SK-N-SH (cell line): ENCODE results near the gene UNC119. TPM values are rescaled to one million over a fixed set of nuclear protein-coding genes. Genes with fewer than 3 reads are reported as not detected.

ENCODE experiments used
- CTCF ChIA-PET: fragments of 300-600, 350-600 bp; formaldehyde crosslinking; extraction: SDS; loops from one replicate; lab custom pipeline; 2021; lab: Yijun Ruan, JAX
- POLR2A ChIA-PET: fragments of 350-600 bp; sonication (Branson Sonifier 250); formaldehyde crosslinking; extraction: SDS; loops from one replicate; lab custom pipeline; 2020; ENCODE audit warnings: antibody characterized with exemption, inconsistent platforms; lab: Yijun Ruan, JAX
- DNase-seq: peaks from one replicate; pipeline ENCODE4 v3.0.0; 2012
- H2AFZ ChIP-seq: fragments of 200-600 bp; sonication (generic); 2 replicates; pipeline ENCODE4 v1.8.1; 2016; ENCODE audit warnings: antibody characterized with exemption, mild to moderate bottlenecking, low read depth
- H3F3A ChIP-seq: fragments of 200-600 bp; sonication (generic); replicated peaks from 2 replicates; pipeline ENCODE3; 2016; ENCODE audit warnings: antibody characterized with exemption, mild to moderate bottlenecking; ENCODE audit not compliant: insufficient read depth
- H3K27ac ChIP-seq, 2 experiments: fragments of 200-500 bp in 1 of 2; fragments of 200-600 bp in 1 of 2; sonication (Bioruptor generic) in 1 of 2; sonication (generic), shearing (Covaris generic) in 1 of 2; 2 replicates each; pipeline versions ENCODE4 v1.5.1 to v1.6.1; 2014 to 2016; ENCODE audit warnings: low read depth in 2 of 2, inconsistent platforms in 1 of 2, low read length in 1 of 2, mild to moderate bottlenecking in 1 of 2, mixed read lengths in 1 of 2
- H3K27me3 ChIP-seq: fragments of 200-600 bp; sonication (generic), shearing (Covaris generic); 2 replicates; pipeline ENCODE4 v1.6.1; 2016; ENCODE audit warnings: mixed run types; ENCODE audit not compliant: insufficient read depth
- H3K36me3 ChIP-seq, 2 experiments: fragments of 200-500 bp in 1 of 2; fragments of 200-600 bp in 1 of 2; sonication (Bioruptor generic) in 1 of 2; sonication (generic) in 1 of 2; replicated peaks in 1 of 2; 2 replicates each; pipeline versions ENCODE3 to v1.5.1; 2014 to 2016; ENCODE audit warnings: low read length in 1 of 2, mild to moderate bottlenecking in 1 of 2; ENCODE audit not compliant: insufficient read depth in 2 of 2, control insufficient read depth in 1 of 2
- H3K4me1 ChIP-seq, 2 experiments: fragments of 200-500 bp in 1 of 2; fragments of 200-600 bp in 1 of 2; sonication (Bioruptor generic) in 1 of 2; sonication (generic), shearing (Covaris generic) in 1 of 2; 2 replicates each; pipeline versions ENCODE4 v1.5.1 to v1.6.1; 2014 to 2016; ENCODE audit warnings: low read depth in 1 of 2, low read length in 1 of 2, mixed run types in 1 of 2; ENCODE audit not compliant: insufficient read depth in 2 of 2, control insufficient read depth in 1 of 2
- H3K4me2 ChIP-seq: fragments of 200-600 bp; sonication (generic), shearing (Covaris generic); 2 replicates; pipeline ENCODE4 v1.6.1; 2017; ENCODE audit warnings: mixed run types
- H3K4me3 ChIP-seq, 2 experiments: fragments of 200-500 bp in 1 of 2; fragments of 200-600 bp in 1 of 2; sonication (Bioruptor generic) in 1 of 2; sonication (generic), shearing (Covaris generic) in 1 of 2; 2 replicates each; pipeline versions ENCODE4 v1.5.1 to v1.8.1; 2014 to 2016; ENCODE audit warnings: low read depth in 2 of 2, inconsistent platforms in 1 of 2, low read length in 1 of 2, mild to moderate bottlenecking in 1 of 2, mixed read lengths in 1 of 2, moderate library complexity in 1 of 2
- H3K79me2 ChIP-seq: fragments of 200-600 bp; sonication (generic); 2 replicates; pipeline ENCODE4 v1.8.1; 2017; ENCODE audit warnings: mild to moderate bottlenecking; ENCODE audit not compliant: insufficient read depth
- H3K9ac ChIP-seq: fragments of 200-600 bp; sonication (generic); 2 replicates; pipeline ENCODE4 v1.6.1; 2017; ENCODE audit warnings: mixed run types
- H3K9me2 ChIP-seq: fragments of 200-600 bp; sonication (generic); 2 replicates; pipeline ENCODE4 v1.6.1; 2017; ENCODE audit warnings: mixed run types
- H3K9me3 ChIP-seq: fragments of 200-600 bp; sonication (generic); 2 replicates; pipeline ENCODE4 v1.6.1; 2017; ENCODE audit warnings: mixed run types, mild to moderate bottlenecking, moderate library complexity
- H4K20me1 ChIP-seq: fragments of 200-600 bp; sonication (generic); 2 replicates; pipeline ENCODE4 v1.6.1; 2017; ENCODE audit warnings: mild to moderate bottlenecking, mixed run types; ENCODE audit not compliant: insufficient read depth
- EZH2phosphoT487 ChIP-seq: fragments of 200-600 bp; sonication (generic); IDR thresholded peaks from 2 replicates; pipeline ENCODE4 v1.6.1; 2017; ENCODE audit warnings: low read depth, mixed run types, mild to moderate bottlenecking, antibody characterized with exemption, moderate library complexity, borderline replicate concordance
- FOSL2 ChIP-seq: IDR thresholded peaks from 2 replicates; pipeline ENCODE4 v1.4.0; 2012; ENCODE audit warnings: low read depth, mild to moderate bottlenecking, moderate library complexity, borderline replicate concordance
- MEF2A ChIP-seq: IDR thresholded peaks from 2 replicates; pipeline ENCODE4 v1.4.0; 2012; ENCODE audit warnings: low read depth, borderline replicate concordance
- MXI1 ChIP-seq: IDR thresholded peaks from 2 replicates; pipeline ENCODE4 v1.6.1; 2012; ENCODE audit warnings: mild to moderate bottlenecking, low read depth, low read length, improper control_type of control experiment
- RAD21 ChIP-seq: IDR thresholded peaks from 2 replicates; pipeline ENCODE4 v1.6.1; 2012; ENCODE audit warnings: mild to moderate bottlenecking, low read length
- RXRA ChIP-seq: IDR thresholded peaks from 2 replicates; pipeline ENCODE4 v1.4.0; 2012; ENCODE audit warnings: low read depth, mild to moderate bottlenecking, borderline replicate concordance
- SIN3A ChIP-seq: IDR thresholded peaks from 2 replicates; pipeline ENCODE4 v1.6.1; 2012; ENCODE audit warnings: low read depth, mild to moderate bottlenecking, low read length, moderate library complexity, borderline replicate concordance
- SMC3 ChIP-seq: IDR thresholded peaks from 2 replicates; pipeline ENCODE4 v1.6.1; 2012; ENCODE audit warnings: low read depth, low read length, improper control_type of control experiment
- WGBS: methylation state at CpG from one replicate; pipeline ENCODE4 v1.1.6; 2017; ENCODE audit warnings: low lambda C conversion rate; 5-methylcytosine and 5-hydroxymethylcytosine counted together
- polyA plus RNA-seq, 3 experiments: library from polyadenylated mRNA; depleted of rRNA; stranded (reverse); fragments of >200 nt; gene quantifications; 2 replicates each; pipeline ENCODE4 v1.2.3, GENCODE V29; 2012

UNC119 gene
- polyA plus RNA-seq, 1 of the 3 experiments (the other 2 are of a cell fraction): 89.9 TPM

GRCh38 chr17:28570716-28571360 is 18.4 kb upstream of the UNC119 start:
- POLR2A ChIA-PET: interaction anchor here (0.6 kb wide), 1 partner anchor 18 kb away, joined by 3 read pairs; no protein-coding TSS in a partner anchor
- Histone ChIP-seq H4K20me1 (no peaks in the 10 kb centered on the region), H3K9ac (peak overlapping the region; percentile 66), H3K9me2 (no peaks in the 10 kb centered on the region), H3K4me1 (peaks cover 4 to 29% of the 10 kb centered on the region in 2 experiments; a peak in 3 of 4 replicates), H3K27ac (peak overlapping the region; percentile 12 to 72; a peak in 3 of 4 replicates), H3K4me3 (peak overlapping the region; percentile 82 to 95), H3K4me2 (peak overlapping the region; percentile 77), H2AFZ (peak overlapping the region; percentile 71), H3K79me2 (peaks cover 40% of the 10 kb centered on the region), H3K27me3 (no peaks in the 10 kb centered on the region), H3F3A (no peaks in the 10 kb centered on the region), H3K36me3 (peaks cover 4 to 6% of the 10 kb centered on the region in 2 experiments), H3K9me3 (no peaks in the 10 kb centered on the region)
- DNase-seq: peak; percentile 67
- WGBS: 3% methylated on average over 14 of the region's 39 CpGs
- TF ChIP-seq EZH2phosphoT487 (no peak), MXI1 (peak; percentile 93), SIN3A (peak; percentile 78; the same call in 1 of the 2 replicates)
- CTCF ChIA-PET: interaction anchor here (1.0 to 3.1 kb wide), 10 partner anchors 8 to 156 kb away, joined by 3 to 13 read pairs (median 4); partner anchors contain the start of genes RSKR and SDF2

GRCh38 chr17:28569446-28569845 is 17.0 kb upstream of the UNC119 start:
- no peaks in the 10 kb centered on the region for H3K27me3 ChIP-seq
- DNase-seq: no peak
- 93% methylated on average over 1 of the region's 1 CpG for WGBS
- ChIA-PET CTCF (interaction anchor here (1.5 kb wide), 1 partner anchor 19 kb away, joined by 4 read pairs; no protein-coding TSS in a partner anchor), POLR2A (no interaction called here)
- H3K4me1 ChIP-seq: peaks cover 4 to 15% of the 10 kb centered on the region in 2 experiments; a peak in 3 of 4 replicates
- H3K79me2 ChIP-seq: peaks cover 47% of the 10 kb centered on the region
- H2AFZ ChIP-seq: no peak overlapping the region
- H3K36me3 ChIP-seq: peaks cover 4 to 6% of the 10 kb centered on the region in 2 experiments
- H4K20me1 ChIP-seq: no peaks in the 10 kb centered on the region
- no peak for TF ChIP-seq FOSL2
- TF ChIP-seq RAD21: no peak
- H3F3A ChIP-seq: no peaks in the 10 kb centered on the region
- H3K9me2 ChIP-seq: no peaks in the 10 kb centered on the region
- no peak overlapping the region for H3K9ac ChIP-seq
- H3K4me2 ChIP-seq: peak overlapping the region; percentile 77; the same call in 1 of the 2 replicates
- H3K4me3 ChIP-seq: no peak overlapping the region
- H3K27ac ChIP-seq: no peak overlapping the region
- no peaks in the 10 kb centered on the region for H3K9me3 ChIP-seq

- ChIA-PET CTCF (interaction anchor here (1.5 kb wide), 1 partner anchor 17 kb away, joined by 4 read pairs; no protein-coding TSS in a partner anchor), POLR2A (no interaction called here)
- TF ChIP-seq MEF2A (no peak), RXRA (no peak), SMC3 (no peak)
- Histone ChIP-seq H3K4me1 (peaks cover 4 to 11% of the 10 kb centered on the region in 2 experiments; a peak in 3 of 4 replicates), H3F3A (no peaks in the 10 kb centered on the region), H3K4me3 (no peak overlapping the region), H3K79me2 (peaks cover 54% of the 10 kb centered on the region), H3K9me3 (no peaks in the 10 kb centered on the region), H3K4me2 (no peak overlapping the region), H3K9ac (no peak overlapping the region), H3K36me3 (peaks cover 4 to 11% of the 10 kb centered on the region in 2 experiments), H2AFZ (no peak overlapping the region), H4K20me1 (no peaks in the 10 kb centered on the region), H3K9me2 (no peaks in the 10 kb centered on the region), H3K27me3 (no peaks in the 10 kb centered on the region), H3K27ac (no peak overlapping the region)
- WGBS: 92% methylated on average over 3 of the region's 3 CpGs
- no peak for DNase-seq
Observed at GRCh38 chr17:28567604-28568003, 15.2 kb upstream of the UNC119 start.
